ENCODE measurements around the gene DNAH14. TPM values are rescaled to one million over a fixed set of nuclear protein-coding genes. Genes with fewer than 3 reads are reported as not detected.

The DNAH14 gene
- total RNA-seq, 3 donors from 2014 or later = 6.1 to 38.6 (median 23.9) TPM

DNA sequence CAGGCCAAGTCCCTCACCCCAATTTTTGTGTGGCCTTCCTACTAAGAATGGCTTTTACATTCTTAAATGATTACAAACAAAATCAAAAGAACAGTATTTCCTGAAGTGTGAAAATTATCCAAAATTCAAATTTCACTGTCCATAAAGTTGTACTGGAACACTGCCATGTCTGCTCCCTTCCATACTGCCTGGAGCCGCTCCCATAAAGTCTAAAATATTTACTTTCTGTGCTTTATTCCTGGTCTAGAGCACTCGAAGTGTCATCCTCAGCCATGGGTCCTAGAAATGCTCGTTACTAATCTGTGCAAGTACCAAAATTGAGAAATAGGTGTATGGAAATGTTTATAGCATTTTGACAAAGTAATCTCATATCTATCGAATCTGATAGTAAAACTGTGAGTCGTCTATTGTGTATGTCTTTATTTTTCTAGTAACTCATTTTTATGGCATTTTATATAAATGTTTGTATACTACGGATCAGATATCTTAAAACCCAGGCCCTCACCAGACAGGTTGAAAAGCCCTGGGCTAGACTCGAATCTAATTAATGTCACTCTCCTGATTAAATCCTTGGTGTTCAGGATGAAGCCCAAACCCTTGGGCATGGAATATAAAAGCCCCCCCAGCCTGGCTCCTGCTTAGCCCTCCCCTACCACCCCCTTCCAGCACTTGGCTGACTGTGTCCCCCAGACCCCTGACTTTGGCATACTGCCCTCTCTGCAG is 493.5 kb downstream of the DNAH14 start:
- Histone ChIP-seq H3K27me3 (no peaks in the 10 kb centered on the region), H3K9me3 (no peaks in the 10 kb centered on the region), H3K27ac (no peak overlapping the region), H3K4me3 (no peak overlapping the region), H3K36me3 (no peaks in the 10 kb centered on the region), H3K4me1 (peaks cover 4 to 5% of the 10 kb centered on the region in 2 donors)
- no peak for TF ChIP-seq POLR2A (IDR thresholded peaks at IDR 0.05)
- TF ChIP-seq, protein P1, sequence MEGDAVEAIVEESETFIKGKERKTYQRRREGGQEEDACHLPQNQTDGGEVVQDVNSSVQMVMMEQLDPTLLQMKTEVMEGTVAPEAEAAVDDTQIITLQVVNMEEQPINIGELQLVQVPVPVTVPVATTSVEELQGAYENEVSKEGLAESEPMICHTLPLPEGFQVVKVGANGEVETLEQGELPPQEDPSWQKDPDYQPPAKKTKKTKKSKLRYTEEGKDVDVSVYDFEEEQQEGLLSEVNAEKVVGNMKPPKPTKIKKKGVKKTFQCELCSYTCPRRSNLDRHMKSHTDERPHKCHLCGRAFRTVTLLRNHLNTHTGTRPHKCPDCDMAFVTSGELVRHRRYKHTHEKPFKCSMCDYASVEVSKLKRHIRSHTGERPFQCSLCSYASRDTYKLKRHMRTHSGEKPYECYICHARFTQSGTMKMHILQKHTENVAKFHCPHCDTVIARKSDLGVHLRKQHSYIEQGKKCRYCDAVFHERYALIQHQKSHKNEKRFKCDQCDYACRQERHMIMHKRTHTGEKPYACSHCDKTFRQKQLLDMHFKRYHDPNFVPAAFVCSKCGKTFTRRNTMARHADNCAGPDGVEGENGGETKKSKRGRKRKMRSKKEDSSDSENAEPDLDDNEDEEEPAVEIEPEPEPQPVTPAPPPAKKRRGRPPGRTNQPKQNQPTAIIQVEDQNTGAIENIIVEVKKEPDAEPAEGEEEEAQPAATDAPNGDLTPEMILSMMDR (IDR thresholded peaks at IDR 0.05) = no peak
- no peak for TF ChIP-seq POLR2AphosphoS5 (IDR thresholded peaks at IDR 0.05)
- intact Hi-C loops (cut with DNase I; ENCODE audit: low total_unique reads) = no loop called here
- DNase-seq (ENCODE audit: low spot score in 2 of 2) = no peak

DNA sequence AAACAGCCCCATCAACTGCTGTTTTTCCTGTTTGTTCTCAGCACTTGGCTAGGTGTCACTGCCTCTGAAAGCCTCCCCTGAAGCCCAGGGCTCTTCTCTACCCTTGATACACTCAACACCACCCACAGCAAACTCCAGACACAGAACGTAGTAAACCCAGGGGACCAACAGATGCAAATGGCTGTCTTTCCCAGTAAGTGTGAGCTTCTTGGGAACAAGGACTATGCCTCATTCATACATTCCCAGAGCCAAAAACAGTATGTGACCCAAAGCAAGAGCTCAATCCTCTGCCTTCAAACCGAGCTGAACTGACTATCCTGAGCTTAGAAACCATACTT is 494.0 kb downstream of the DNAH14 start:
- H3K4me3 ChIP-seq = no peak overlapping the region
- H3K27ac ChIP-seq = no peak overlapping the region
- H3K4me1 ChIP-seq = peaks cover 4 to 5% of the 10 kb centered on the region in 2 donors
- intact Hi-C loops (cut with DNase I; ENCODE audit: low total_unique reads) = no loop called here
- TF ChIP-seq POLR2A (IDR thresholded peaks at IDR 0.05) (no peak), POLR2AphosphoS5 (IDR thresholded peaks at IDR 0.05) (no peak)
- TF ChIP-seq, protein P1 (IDR thresholded peaks at IDR 0.05) = no peak
- no peaks in the 10 kb centered on the region for H3K36me3 ChIP-seq
- no peaks in the 10 kb centered on the region for H3K27me3 ChIP-seq
- no peak for DNase-seq (ENCODE audit: low spot score in 2 of 2)
- no peaks in the 10 kb centered on the region for H3K9me3 ChIP-seq

DNA sequence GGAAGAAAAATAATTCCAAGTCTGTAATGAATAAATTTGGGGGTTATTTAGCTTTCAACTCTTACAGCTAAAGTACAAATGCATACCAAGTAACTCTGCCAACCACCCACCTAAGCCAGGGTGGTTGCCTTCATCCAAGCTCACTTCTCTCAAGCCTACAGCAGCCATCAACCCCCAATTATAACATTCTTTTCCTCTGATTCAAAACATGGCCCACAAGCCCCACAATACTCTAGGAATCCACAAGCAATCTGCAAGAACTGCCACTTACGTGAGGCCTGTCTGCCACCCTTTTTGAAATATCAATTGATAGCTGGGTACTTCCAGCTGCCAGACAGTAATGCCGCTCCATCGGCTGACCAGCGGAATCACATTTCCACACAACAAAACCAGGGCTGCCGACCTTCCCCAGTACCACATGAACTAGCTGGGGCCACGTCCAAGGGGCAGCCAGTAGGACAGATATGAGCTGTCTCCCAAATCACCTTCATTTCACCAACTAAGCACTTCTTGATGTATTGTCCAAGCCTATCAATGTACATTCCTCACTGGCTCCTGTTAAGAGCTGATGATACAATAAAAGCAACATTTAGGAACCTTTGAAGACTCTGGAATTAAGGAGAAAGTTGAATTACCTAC is 495.2 kb downstream of the DNAH14 start:
- Histone ChIP-seq H3K9me3 (no peaks in the 10 kb centered on the region), H3K4me1 (peaks cover 4 to 5% of the 10 kb centered on the region in 2 donors), H3K36me3 (no peaks in the 10 kb centered on the region), H3K27ac (no peak overlapping the region), H3K27me3 (no peaks in the 10 kb centered on the region), H3K4me3 (no peak overlapping the region)
- intact Hi-C loops (cut with DNase I; ENCODE audit: low total_unique reads) = no loop called here
- DNase-seq (ENCODE audit: low spot score in 2 of 2) = no peak
- TF ChIP-seq POLR2AphosphoS5 (IDR thresholded peaks at IDR 0.05) (no peak), POLR2A (IDR thresholded peaks at IDR 0.05) (no peak)
- TF ChIP-seq, protein P1 (IDR thresholded peaks at IDR 0.05) = no peak

DNA sequence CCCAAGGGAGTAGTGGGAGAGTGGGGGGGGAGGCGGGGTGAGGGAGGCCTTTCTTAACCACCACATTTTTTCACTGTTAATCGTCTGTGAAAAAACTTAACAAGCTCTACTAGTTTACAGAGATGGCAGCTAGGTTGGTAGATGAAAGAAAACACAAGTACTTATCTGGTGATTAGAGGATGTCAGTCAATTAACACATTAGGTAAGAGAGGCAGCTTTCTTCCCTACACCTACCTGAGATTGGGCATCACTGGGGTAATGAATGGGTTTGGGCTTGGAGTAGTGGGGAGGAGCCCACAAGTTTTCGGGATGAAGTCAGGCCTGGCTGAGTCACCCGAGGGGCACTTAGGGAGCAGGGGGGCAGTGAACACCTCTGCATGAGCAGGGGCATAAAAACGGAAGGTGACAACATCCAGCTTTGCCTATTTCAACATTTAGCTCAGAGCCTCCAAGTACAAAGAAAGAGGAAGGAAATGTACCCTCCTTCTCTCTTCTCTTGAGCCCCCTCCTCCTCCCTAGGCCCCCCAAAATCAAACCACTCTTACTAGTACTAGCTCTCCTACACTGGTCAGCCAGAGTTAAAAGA is 495.8 kb downstream of the DNAH14 start:
- intact Hi-C loops (cut with DNase I; ENCODE audit: low total_unique reads) = no loop called here
- peaks cover 4 to 5% of the 10 kb centered on the region in 2 donors for H3K4me1 ChIP-seq
- H3K4me3 ChIP-seq = no peak overlapping the region
- H3K36me3 ChIP-seq = no peaks in the 10 kb centered on the region
- no peaks in the 10 kb centered on the region for H3K27me3 ChIP-seq
- H3K9me3 ChIP-seq = no peaks in the 10 kb centered on the region
- no peak overlapping the region for H3K27ac ChIP-seq
- TF ChIP-seq, protein P1 (IDR thresholded peaks at IDR 0.05) = no peak
- no peak for TF ChIP-seq POLR2AphosphoS5 (IDR thresholded peaks at IDR 0.05)
- TF ChIP-seq POLR2A (IDR thresholded peaks at IDR 0.05) = no peak
- no peak for DNase-seq (ENCODE audit: low spot score in 2 of 2)

All from breast epithelium (tissue), 4 donors.